Measurements from ENCODE around the gene KCNQ1.

Gene KCNQ1

DNA sequence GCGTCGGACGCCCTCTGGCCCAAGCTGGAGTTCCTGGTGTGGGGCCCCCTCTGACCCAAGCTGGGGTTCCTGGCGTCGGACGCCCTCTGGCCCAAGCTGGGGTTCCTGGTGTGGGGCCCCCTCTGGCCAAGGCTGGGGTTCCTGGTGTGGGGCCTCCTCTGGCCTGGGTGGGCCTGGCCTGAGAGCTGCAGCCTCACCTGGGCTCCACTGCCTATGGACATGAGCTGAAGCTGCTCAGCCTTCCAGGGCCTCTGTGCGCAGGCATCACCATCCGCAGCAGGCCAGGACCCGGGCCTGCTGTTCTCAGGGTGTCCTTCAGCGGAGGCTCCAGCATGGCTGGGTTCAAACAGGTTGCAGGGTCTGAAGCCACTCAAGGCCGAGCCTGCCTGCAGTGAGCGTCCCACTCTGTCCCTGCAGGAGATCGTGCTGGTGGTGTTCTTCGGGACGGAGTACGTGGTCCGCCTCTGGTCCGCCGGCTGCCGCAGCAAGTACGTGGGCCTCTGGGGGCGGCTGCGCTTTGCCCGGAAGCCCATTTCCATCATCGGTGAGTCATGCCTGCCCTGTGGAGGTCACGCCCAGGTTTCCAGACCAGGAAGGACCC is 125.5 kb downstream of the KCNQ1 start:
- DNase-seq (ENCODE audit: low read depth), result no peak

DNA sequence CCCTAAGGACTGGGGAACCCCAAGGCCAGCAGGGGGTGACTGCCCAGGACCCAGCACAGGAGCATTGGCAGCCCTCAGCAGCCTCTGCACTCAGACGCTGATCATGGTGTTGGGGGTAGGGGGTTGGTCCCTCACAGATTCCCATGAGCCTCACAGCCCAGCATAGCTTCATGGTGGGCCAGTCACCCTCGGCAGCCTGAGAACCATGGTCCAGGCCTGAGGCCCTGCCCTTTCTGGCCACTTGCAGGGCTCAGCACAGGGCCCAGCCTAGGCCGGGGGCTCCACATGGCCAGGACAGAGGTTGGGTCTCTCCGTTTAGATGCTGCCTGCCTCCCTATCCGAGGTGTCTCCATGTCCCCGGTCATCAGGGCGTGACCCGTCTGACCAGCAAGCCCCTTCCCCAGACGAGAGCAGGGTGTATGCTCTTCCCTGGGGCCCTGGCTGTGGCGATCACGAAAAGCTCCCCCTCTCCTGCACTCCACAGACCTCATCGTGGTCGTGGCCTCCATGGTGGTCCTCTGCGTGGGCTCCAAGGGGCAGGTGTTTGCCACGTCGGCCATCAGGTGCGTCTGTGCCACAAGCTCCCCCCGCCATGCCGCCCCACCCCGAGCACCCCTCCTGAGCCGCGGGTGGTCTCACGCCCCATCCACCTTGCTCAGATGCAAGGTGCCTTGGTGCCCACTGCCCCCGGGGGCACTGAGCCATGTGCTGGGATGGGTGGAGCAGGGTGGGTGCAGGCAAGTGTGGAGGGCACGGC is 126.2 kb downstream of the KCNQ1 start:
- no peak for DNase-seq (ENCODE audit: low read depth)

DNA sequence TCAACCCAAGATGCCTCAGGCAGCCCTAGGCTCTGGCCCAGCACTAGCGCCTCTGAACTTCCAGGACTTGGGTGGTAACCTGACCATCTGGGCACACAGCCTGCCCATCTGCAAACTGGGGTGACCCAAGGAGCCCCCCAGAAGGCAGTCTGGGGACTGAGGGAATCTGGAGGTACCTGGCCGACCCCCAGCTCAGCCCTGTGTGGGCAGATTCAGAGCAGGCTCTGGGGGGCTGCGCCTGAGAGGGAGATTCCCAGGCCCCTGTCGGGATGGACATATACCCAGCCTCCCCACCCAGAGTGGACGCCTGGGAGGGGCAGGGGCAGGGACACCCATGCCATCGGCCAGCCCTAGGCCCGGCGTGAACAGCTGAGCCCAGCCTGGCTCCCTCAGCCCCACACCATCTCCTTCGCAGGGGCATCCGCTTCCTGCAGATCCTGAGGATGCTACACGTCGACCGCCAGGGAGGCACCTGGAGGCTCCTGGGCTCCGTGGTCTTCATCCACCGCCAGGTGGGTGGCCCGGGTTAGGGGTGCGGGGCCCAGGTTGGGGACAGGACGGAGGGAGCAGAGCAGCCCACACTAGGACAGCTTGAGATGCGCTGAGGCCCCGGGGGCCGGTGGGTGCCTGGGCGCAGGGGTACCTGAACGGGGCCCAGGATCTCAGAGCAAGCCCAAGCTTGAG is 126.9 kb downstream of the KCNQ1 start:
- no peak for DNase-seq (ENCODE audit: low read depth)

DNA sequence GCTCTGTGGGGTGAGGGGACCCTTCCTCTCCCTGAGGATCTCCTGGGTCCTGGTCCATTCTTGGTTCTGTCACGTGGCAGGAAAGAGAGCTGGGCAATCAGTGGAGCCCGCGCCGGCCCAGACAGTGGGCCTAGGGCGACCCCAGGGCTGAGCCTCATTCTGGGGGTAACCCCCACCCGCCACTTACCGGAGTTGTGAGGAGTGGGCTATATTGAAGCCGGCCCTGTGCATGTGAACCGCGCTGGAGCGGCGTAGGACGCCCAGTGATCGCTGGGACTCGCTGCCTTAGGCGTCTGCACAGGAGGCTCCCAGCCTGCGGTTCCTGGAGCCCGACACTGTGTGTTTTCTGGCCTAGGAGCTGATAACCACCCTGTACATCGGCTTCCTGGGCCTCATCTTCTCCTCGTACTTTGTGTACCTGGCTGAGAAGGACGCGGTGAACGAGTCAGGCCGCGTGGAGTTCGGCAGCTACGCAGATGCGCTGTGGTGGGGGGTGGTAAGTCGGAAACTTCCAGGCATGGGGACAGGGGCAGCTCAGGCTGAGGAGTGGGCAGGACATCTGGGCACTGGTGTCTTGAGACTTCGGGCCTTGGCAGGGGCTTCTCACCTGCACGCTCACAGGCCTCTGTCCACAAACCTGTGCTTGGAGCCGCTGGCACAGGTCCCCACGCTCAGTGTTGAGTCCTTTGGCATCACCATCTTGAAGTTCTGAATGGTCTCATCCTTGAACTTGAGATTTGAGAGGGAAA is 127.9 kb downstream of the KCNQ1 start:
- no peak for DNase-seq (ENCODE audit: low read depth)

DNA sequence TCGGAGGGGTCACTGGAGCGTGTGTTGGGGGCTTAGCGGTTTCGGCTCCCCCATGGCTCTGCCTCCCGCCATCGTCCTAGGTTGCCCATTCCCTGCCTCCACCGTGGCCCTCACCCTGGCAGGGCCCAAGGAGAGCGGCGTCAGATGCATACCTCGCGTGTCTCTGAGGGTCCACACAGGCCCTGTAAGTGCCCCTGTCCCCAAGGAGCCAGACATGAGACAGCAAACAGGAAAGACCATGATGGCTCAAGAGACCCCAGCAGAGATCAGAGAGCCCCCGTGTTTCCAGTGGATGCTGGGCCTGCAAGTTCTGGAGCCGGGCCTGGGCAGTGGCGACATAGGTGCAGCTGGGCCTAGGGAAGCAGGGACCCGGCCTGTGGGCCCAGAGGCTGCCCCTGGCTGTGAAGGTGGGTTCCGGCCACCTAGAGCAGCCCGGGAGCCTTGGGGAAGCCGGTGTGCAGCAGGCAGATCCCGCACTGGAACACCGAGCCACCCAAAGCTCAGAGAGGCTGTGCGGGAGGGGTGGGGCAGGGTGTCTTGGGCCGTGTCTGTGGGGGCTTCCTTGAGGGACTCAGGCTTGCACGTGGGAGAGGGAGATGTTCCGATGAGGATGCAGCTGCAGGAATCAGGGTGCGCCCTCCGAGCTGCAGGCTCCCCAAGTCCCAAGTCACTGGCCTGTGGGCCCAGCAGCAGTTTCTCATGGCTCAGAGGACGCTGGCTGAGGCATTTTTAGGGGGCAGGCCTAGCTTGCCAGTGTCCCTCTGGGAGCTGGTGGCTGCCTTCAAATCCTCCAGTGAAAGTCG is 128.6 kb downstream of the KCNQ1 start:
- DNase-seq (ENCODE audit: low read depth), result no peak

DNA sequence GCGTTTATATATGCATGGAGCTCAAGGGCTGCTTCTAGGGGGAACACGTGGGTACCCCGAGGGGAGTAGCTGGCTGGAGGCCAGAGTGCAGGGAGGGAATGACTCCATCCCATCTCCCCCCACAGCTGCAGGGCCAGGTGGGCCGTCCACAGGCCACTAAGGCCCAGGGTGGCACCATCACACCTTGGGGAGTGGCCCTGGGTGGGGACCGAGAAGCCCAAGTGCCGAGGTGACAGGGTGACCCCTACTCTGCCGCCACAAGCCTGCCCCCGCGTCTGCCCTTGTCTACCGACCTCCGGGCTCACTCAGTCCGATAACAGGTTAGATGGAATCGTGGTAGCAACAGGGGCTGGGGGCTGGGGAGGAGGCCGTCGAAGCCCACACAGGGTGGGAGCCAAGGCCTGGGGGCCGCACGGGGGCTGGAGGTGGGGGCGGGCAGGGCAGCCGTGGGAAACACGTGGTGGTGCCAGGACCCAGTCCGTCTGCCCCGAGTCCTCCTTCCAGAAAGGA is 129.3 kb downstream of the KCNQ1 start:
- no peak for DNase-seq (ENCODE audit: low read depth)

DNA sequence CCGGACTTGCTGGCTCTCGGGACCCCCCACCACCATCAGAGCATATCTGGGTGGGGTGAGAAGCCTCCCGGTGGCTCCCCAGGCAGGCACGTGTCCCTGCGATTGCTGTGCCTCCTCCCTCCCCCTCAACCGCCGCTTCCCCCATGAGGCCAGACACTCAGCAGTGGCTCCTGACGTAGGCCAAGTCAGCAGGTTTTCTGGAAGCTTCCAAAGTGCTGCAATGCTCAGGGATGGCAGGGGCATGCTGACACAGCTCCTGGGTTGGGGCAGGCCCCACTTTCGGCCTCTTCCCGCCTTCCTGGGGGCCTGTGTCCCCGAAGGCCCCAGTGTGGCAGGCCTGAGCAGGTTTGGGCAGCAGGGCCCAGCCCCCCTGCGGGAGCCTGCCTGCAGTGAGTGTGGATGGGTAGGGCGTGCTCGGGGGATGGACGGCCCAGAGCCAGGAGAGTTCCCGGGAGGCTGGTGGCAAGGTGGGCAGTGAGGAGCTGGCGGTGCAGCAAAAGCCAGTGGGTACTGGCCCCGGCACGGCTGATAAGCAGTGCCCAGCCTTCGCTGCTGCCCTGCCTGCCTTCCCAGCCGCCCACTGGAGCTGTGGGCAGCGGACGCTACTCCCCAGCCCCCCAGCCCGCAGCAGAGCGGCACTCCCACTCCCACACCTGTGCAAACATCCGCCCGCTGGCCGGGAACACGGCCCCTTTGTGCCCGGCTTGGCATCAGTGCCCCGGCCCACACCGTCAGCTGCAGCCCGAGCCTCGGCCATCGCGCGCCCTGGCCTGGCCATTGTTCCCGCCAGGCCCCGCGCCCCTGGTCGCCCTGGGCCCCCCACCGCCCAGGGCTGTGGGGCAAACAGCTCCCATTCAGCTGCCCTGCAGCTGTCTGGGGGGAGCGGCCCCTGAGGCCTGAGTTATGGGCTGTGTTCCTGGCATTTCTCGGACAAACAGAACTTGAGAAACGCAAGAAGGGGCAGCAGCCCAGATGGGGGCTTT is 130.0 kb downstream of the KCNQ1 start:
- DNase-seq (ENCODE audit: low read depth), result no peak

DNA sequence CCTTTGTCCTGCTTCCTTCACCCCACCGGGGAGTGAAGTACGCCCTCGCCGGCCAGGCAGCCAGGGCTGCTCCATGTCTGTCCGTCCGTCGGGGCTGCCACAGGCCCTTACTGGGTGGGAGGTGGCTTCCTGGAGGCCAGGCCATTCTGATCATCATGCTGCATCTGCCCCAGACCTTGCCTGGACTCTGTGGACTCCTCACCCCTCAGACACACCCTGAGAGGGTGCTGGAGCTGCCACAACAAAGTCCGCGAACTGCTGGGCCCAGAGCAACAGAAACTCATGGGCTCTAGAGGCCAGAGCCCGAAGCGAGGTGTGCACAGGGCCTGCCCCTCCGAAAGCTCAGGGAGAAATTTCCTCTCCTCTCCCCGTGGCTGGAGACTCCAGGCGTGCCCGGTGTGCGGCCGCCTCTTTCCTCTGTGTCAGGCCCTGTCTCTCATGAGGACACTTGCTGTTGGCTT is 130.8 kb downstream of the KCNQ1 start:
- DNase-seq (ENCODE audit: low read depth), result no peak

DNA sequence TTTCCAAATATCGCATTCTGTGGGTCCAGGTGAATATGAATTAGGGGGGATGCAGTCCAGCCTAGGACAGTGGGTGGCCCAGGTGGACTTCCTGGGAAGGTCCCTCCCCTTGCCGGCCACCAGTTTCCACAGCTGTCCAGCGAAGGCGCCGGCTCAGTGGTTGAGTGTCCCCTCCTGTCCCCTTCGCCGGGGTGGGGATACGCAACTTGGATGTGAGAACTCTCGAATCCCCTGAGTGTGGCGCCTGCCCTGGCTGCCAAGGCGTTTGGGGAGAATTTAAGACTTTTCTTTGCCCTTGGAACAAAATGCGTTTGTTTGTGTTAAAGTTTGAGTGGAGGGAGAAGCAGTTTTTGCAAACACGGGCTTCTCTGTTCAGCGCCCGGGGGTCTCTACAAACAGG is 131.3 kb downstream of the KCNQ1 start:
- no peak for DNase-seq (ENCODE audit: low read depth)

DNA sequence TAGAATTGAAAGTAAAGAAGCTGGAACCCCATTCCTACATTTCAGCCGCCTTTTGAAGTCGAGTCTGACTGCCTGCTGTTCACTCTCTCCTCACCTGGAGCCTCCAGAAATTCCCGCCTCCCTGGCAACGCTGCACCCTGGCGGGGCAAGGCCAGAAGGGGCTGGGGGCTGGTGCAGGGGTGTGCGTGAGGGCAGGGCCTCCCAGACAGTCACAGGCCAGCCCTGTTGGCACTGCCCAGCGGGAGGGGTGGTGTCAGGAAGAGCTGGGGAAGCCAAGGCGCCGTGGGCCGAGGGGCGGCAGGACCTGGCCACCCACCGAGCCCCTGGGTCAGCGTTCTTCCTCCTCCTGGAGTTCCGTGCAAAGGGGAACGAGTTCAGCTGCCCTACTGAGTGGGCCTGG is 131.7 kb downstream of the KCNQ1 start:
- no peak for DNase-seq (ENCODE audit: low read depth)

DNA sequence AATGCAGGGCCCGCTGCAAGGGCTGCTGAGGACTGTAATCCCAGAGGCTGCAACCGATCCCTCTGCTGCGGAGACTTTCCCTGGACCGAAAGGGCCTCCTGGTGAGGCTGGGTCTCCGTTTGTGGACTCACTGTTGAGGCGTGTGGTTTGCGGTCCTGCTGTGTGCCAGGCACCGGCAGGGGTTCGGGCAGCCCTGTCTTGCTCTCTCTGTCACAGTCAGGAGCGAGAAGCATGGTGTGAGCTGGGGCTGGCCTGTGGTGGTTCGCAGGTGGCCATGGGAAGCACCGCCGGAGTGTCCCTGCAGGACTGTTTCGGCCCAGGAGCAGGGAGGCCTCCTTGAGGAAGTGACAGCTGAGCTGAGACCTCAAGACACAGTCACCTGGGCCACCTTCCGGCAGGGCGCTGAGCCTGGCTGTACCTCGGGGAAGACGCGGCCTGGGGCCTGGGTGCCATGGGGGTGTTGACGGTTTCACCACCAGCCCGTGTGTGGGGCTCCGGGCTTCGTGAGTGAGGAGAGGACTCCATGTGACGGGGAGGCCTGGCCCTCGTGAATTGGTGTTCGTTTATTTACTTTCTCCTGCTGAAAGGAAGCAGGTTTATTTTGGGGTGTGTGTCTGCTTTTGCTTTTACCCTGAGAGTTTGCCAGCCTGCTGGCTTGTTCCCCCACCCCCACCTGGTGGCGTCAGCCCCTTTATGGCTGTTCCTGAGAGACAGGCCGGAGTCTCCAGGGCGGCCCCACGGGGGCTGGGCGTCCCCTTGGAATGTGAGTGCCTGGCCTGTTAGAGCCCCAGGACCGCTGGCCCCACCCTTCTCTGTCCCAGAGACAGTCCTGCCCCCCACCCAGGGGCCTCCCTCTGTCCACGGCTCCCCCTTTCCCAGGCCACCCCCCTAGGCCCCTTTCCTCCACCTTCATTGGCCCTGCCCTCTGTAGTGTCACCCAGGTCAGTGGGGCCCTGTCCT is 132.5 kb downstream of the KCNQ1 start:
- DNase-seq (ENCODE audit: low read depth), result no peak

DNA sequence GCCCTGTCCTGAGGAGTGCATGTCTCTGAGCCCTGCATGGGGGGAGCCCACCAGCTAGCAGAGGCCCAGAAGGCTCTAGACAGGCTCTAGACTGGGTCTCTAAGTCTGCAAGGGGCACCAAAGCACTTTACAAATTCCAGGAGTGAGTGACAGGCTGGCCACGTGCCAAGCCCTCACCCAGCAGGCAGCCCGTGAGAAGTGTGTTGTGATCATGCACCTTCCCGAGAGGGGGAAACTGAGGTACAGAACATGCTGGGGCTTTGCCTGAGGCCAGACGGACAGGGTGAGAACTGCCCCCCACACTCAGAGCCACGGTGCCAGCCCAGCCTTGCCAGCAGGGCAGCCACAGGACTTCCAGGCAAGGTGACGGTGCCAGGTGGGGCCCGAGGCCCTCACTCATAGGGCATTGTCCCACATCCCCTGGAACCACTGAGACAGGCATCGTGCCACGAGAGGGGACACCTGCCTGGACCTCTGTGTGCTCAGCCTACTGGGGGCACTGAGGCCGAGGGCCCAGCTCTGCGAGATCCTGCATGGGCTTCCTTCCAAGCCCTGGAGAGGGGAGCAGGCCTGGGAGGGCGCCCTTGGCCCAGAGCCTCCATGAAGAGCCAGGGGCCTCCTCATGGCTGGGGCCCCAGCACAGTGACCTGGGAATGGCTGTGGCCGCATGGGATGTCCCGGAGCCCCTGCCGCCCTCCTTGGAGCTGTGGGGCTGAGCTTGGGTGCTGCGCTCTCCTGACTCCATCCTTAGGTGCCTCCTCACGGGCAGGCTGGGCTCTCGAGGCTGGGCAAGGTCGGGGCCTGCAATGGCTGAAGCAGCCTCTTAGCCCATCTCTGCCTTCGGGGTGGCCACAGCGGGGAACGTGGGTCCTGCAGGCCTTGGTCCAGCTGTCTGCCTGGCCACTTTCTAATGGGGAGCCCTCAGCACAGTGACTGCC is 133.5 kb downstream of the KCNQ1 start:
- DNase-seq (ENCODE audit: low read depth), result no peak

DNA sequence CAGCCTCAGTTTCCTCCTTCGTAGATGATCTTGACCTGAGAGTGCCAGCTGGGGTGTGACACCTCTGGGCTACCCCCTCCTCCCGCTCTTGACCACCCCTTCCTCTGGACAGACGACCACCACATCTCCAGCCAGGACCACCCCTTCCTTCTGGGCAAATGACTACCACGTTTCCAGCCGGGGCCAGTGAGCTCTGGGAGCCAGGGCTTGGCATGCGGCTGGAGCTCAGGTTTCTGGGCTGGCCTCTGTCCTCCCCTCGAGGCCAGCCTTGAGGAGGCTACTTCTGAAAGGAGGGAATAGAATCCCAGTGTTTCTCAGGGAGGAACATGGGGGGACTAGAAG is 134.1 kb downstream of the KCNQ1 start:
- DNase-seq (ENCODE audit: low read depth), result no peak

DNA sequence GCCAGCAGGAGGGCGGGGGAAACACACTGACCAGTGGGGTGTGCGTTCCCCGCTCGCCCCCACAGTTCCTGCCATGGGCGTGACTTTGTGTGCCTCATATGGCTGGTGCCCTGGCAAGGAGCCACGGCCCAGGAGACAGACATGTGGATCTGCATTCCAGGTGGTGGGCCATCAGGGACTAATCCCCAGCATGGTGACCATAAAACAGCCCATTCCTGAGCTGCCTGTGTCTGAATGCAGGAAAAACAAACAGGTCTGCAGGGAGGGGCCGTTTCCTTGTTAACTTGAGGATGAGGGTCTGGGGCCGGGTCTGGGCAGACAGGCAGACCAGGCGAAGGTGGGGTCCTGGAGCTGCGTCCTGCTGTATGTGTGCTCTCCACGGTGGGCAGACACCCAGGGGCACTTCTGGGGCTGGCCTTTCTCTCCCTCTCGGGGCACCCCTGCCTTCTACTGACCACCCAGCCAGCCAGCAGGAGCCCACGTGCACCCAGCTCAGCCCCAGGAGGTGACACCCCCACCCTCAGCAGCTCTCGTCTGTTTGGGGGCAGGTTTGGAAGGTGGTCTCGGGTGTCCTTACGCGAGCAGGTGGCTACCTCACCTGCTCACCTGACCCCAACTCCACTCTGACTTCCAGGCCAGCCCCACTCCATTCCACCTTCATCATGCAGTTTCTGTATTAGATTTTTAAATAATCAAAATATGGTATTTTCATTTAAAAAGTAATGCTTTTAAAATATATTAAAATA is 134.7 kb downstream of the KCNQ1 start:
- no peak for DNase-seq (ENCODE audit: low read depth)

DNA sequence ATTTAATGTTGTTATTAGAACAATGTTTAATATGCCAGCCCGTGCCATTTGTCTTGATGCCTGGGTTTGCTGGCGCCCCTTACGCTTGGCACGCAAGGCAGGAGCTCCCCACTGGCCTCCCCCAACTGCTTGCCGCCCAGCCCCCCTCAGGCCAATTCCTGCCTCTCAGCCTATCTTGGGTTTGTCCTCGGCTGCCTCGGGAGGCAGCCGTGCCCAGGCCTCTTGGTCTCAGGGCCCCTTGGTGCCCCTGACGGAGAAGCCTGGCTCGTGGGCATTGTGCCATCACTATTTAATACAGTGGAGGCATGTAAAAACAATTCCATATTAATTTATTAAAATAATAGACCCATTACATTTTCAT is 135.2 kb downstream of the KCNQ1 start:
- no peak for DNase-seq (ENCODE audit: low read depth)

DNA sequence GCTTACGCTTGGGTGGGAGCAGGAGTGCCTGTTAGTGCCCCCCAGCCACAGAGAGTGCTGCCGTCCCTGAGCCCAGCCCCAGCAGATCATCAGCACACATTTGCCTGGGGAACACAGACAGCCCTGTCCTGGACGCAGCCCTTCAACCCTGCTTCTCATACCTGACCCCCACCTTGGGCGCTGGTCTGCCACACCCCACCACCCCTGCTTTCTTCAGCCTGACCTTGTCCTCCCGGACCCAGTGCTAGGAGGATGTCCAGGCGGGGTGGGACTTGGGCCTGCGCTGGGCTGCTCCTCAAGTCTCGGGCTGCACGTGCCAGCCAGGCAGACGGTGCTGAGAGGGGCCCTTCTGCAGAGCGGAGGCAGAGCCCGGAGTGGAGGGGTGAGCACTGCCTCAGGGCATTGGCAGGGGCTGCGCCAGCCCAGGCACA is 135.8 kb downstream of the KCNQ1 start:
- DNase-seq (ENCODE audit: low read depth), result no peak

DNA sequence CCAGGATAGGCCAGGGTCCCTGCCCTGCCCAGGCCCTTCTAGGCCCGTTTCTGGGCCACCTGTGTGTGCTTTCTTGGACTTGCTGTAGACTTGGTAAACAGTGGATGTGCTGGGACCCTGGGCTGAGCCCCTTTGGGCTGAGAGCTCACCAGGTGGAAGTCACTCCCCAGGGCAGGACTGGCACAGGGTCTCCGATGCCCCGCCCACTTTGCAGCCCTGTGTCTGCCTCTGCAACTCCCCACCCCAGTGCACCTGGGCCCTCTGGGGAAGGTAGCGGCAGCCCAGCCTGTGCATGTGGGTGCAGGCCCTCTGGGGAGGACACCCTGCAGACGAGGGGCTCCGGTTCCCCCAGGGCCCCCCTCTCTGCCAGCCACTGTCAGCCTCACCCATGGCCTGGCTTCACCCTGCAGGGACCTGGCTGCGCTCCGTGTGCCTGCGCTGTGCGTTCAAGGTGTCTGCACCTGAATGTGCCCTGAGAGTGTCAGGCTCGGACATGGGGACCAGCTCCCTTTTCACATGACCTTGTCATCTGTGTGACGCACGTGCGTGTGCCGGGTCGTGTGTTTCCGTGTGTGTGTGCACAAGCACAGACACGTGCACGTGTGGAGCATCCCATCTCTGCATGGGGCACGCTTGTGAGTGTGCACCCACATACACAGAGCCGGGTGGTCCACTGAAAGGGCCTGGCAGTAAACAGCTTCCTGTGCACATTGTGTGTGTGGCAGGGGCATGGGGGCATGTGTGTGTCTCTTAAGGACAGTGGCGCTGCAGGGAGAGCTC is 136.5 kb downstream of the KCNQ1 start:
- no peak for DNase-seq (ENCODE audit: low read depth)
